Activated T-cell treated with anti-CD3 and anti-CD28 coated beads for 4 hours (primary cell): ENCODE data around the gene CLCN1.

Experiments
- DNase-seq: peaks from one replicate; pipeline ENCODE4 v3.0.0-alpha.2; 2020

Gene CLCN1

GRCh38 chr7:143341842-143342241 is 25.9 kb downstream of the CLCN1 start:
- DNase-seq: no peak

GRCh38 chr7:143343596-143343995 is 27.7 kb downstream of the CLCN1 start:
- no peak for DNase-seq

- DNase-seq: peak; percentile 44
Measured at GRCh38 chr7:143345428-143345900, 29.6 kb downstream of the CLCN1 start.

GRCh38 chr7:143346018-143346417 is 30.1 kb downstream of the CLCN1 start:
- DNase-seq: no peak

- DNase-seq: no peak
Measured at GRCh38 chr7:143347950-143348349, 32.0 kb downstream of the CLCN1 start.

DNA sequence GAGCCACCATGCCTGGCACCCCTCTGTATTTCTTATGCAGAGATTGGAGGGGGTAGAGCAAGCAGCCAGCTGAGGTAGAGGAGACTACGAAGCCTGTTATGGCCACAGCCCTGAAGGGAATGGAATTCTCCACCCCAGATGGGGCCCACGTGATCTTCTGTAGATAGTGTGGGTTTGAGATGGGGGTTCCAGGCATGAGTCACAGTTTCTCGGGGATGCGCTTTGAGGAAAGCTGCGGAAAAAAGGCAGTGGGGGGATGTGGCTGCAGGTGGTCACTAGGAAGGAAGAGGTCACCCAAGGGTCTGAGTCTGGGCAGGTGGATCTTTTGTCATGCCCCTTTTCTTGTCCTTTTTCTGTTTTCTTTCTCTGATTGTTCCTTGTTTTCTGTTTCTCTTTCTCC is 35.1 kb downstream of the CLCN1 start:
- no peak for DNase-seq

DNA sequence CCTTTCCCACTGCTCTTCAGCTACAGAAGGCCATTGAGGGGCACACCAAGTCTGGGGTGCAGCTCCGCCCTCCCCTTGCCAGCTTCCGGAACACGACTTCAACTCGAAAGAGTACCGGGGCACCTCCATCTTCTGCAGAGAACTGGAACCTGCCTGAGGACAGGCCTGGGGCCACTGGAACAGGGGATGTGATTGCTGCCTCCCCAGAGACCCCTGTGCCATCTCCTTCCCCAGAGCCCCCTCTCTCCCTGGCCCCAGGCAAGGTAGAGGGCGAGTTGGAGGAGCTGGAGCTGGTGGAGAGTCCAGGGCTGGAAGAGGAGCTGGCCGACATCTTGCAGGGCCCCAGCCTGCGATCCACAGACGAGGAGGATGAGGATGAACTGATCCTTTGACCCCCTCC is 35.7 kb downstream of the CLCN1 start:
- DNase-seq: no peak

DNA sequence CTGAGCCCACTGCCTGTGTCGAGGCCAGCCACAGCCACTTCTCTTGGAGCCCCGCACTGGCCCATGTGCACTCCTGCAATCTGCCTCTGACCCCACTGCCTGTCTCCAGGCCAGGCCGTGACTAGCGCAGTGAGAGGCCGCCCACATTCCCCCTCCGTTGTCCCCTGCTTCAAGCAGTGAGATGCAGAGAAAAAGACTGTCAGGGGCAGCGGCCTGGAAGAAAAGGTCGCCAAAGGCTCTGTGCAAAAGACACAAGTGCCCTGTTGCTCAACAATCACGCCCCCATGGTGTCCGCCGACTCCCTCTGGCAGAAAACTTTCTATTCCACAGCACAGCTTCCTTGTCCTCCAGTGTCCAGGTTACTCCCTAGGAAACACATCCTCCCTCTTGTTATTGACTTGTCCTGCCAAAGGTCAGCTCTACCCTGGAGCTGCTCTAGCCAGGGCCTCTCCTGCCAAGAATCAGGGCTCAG is 36.7 kb downstream of the CLCN1 start:
- no peak for DNase-seq

DNA sequence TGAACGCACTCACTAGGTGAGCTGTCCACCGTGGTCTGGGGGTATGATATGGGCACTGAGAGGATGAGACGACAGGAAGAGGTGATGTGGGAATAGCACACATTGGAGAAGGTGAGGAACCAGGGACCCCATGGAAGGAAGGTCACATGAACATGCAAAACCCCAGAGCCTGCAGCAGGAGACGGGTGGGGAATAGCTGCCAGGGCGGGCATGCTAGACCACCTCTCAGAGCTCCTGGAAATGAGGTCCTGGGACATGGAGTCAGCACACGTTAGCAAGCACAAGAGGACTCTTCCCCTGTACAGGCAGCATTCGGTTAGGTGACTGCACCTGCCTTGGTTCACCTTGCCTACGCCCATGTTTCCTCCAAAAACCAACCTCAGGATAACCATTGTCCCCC is 38.5 kb downstream of the CLCN1 start:
- no peak for DNase-seq

- no peak for DNase-seq
Measured at GRCh38 chr7:143354965-143355364, 39.1 kb downstream of the CLCN1 start.

DNA sequence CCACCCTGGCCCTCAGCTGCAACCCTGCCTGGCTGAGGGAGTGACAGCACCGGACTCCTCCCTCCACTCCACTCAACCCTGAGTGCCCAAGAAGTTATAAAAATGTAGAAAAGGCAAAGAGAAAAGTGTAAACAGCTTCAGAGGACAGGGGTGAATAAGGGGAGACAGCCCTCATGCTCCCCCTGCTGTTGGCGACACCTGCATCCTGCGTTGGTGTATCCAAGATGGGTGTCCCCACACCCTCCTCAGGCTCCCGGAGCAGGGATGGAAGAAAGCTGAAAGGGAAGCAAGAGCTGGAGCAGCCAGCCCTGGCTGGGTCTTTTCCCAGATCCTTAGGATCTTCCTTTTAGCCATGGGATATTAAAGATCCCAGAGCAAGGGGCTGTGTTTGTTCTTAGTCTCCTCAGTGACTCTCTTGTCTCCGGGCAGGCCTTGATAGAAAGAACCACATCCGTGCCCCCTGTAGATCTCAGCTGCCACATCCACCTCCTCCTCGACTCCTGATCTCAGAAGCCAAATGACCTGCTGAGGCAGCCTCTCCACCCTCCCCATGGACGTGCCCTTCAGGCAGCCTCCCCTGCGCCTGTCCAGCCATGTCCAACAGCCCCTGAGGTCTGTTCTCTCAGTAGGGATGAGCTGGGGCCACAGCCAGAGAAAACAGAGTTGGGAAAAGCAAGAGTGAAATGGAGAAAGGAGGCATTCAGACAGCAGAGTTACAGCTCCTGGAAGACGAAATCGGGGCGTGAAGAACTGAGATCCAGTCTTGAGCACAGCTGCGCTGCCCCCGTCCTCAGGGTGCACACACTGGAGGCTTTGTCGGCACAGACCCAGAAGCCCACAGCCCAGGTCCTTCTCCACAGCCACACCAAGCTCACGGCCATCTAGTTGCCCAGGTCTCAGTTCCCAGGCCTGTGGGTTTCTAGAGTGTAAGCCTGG is 39.8 kb downstream of the CLCN1 start:
- no peak for DNase-seq

DNA sequence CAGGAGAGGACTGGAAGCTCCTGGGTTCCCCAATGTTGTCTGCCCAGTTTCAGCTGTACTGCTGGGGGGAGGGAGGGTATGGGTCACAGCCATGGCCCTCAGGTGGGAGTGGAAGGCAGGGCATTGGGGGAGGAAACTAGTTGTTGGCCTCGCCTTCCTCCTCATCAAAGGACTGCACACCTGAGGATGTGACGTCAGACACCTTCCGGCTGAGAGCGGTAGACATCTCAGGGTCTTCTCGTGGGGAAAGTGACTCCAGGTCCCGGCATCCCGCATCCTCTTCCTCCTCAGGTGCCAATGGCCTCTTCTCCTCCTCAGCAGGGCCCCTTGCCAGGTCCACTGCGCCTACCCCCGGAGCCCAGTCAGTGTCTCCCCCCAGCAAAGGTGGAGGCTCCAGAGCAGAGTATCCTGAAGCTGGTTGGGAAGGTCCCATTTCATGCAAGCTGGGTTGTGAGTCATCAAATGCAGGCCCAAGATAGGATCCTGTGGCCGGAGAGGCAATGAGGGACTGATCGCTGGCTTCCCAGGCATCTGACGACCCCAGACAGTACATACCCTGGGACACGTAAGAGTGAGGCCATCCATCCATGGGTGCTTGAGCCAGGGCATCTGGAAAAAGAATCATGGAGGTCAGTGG is 40.6 kb downstream of the CLCN1 start:
- no peak for DNase-seq

DNA sequence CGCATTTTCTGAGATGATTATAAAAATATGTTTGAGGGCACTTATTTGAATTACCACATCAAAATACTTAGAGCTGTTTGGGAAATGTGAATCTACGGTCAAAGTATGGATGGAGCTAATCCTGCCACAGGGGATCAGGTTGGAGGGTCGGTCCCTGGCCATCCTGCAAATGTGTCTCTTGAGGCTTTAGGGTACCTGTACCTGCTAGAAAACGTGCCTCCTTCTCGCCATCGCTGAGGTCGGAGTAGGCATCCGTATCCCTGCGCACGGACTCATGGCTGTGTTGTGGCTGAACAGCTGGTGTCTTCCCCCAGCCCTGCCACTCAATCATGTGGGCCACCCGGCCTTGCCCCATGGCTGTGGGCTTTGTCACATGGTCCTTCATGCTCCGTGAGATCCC is 42.7 kb downstream of the CLCN1 start:
- no peak for DNase-seq

DNA sequence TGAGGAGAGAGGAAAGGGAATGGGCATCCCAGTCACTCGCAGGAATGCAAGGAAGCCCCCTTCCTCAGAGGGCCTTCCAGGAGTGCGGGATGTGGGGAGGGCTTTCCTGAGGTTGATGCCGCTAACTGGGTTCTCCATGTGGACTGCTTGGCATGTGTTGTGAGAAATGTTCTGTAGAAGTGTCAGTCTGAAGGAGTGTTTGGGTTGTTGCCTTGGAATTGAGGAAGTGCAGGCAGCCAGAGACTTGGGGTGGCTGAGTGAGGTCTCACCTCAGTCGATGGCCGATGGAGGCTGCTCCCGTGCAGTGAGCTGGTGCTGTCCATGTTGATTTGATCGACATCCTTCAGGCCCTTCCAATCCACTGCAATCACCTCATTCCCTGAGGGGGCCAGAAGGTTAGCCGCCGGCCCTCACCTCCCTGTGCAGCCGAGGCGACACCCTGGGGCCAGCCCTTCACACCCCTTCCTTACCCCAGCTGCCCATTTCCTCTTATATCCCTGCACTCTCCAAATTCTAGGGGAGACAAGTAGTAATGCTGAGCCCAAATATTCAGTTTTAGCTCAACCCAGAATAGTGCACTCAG is 44.0 kb downstream of the CLCN1 start:
- DNase-seq: no peak

GRCh38 chr7:143360788-143361551 is 45.1 kb downstream of the CLCN1 start:
- no peak for DNase-seq

DNA sequence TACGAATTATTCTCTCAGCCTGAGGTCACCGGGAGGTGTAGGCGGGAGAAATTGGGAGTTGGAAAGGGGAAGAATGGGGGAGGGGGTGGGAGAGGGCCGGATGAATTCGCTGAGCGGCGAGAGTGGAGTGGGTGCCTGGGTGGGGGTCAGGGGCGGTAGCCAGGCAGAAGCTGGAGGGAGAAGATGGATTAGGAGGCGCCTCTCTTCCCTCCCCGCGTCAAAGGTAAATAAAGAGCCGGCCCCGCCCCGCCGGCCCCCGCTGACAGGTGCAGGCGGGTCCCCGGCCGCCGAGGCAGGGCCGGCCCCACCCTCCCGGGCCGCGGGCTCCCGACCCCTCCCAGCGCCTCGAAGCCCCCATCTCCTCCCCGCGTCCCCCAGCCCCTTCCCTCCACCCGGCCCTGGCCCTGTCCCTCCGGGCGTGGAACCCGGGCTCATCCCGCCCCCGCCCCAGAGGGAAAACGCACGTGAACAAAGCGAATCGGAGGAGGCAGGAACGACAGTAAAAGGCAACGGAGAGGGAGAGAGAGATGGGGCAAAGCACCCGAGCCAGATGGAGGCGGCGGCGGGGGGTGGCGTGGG is 45.7 kb downstream of the CLCN1 start:
- no peak for DNase-seq

DNA sequence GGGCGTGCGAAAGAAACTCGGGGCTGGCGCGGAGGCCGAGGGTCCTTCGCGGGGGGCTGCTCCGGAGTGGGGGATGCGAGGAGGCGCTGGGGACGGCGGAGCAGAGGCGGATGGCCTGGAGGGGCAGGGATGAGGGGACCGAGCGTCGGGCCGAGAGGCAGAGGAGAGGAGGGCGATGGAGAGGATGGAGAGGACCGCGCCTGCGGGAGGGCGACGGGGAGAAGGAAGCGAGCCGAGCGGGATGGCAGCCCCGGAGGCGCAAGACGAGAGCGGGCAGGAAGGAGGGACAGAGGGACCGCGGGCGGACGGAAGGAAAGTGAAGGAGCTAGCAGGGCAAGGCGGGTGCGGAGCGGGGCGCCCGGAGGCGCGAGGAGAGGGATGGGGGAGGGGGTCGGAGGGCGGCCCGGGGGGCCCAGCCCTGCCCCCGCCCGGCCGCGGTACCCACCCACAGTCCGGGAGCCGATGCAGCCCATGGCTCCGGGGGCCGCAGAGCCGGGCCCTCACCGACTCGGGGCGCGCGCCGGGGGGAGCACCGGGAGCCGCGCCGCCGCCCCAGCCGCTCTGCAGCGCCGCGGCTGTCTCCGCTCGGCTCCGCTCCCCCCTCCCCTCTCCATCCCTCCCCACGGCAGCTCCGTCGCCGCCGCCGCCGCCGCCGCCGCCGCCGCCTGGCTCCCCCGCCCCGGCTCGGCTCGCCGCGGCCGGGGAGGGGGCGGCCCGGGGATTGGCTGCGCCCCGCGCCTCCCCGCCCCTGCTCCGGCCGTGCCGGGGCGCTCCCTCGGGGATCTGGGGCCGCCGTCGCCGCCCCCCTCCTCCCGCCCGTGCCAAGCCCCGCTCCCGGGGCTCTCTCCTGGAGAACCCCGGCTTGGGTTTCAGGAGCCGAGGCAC is 46.5 kb downstream of the CLCN1 start, which contains the start of gene FAM131B:
TSS of gene FAM131B (minus strand) at position 583 of the 885 bp plus-strand sequence. CDS start at position 473, 110 bp downstream.
- no peak for DNase-seq

- no peak for DNase-seq
Measured at GRCh38 chr7:143363016-143363937, 47.4 kb downstream of the CLCN1 start.

DNA sequence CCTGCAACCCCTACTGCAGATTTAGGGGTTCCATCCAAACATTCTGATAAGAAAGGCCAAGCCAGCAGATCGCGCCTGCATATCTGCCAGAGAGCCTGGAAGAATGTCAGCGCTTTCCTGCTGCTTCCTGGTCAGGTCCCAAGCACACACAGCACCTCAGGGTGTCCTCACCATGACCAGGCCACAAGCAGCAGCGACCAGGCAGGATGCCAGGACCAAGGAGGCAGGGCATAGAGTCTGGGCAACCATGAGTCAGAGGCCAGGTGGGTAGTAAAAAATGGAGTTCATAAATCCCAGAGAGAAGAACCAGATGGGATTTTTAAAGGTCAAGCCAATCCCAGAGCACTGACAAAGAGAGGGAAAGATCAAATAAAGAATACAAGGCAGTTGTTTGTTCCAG is 52.1 kb downstream of the CLCN1 start:
- no peak for DNase-seq

DNA sequence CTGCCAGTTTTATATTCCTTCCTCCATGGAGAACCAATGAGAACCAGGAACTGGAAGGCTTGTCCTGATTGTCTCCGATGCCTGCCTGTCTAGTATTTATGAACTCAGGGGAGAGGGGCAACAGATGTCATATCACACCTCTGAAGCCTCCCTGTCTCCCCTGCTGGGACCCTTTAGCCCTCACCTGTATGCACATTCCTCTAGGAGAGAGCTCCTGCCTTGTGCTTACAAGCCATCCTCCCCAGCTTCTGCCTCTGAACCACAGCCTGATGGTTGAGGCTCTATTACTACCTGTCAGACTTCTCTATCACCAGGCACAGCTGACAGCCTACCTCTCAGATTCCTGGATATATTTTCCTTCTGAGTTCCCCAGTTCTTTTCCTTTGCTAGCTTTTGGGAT is 52.5 kb downstream of the CLCN1 start:
- DNase-seq: no peak
